Mononuclear cell (primary cell): ENCODE data around the gene ANAPC2. TPM values are rescaled to one million over a fixed set of nuclear protein-coding genes. Genes with fewer than 3 reads are reported as not detected.

Source experiments
- H3K27me3 ChIP-seq: 2 replicates; pipeline ENCODE4 v1.6.0; 2011; ENCODE audit warnings: low read length, control low read depth; ENCODE audit not compliant: insufficient read depth
- H3K4me1 ChIP-seq: 2 replicates; pipeline ENCODE4 v1.5.1; 2011; ENCODE audit warnings: mild to moderate bottlenecking, low read length, control low read depth; ENCODE audit not compliant: insufficient read depth
- H3K4me3 ChIP-seq: 2 replicates; pipeline ENCODE4 v1.5.1; 2011; ENCODE audit warnings: mild to moderate bottlenecking, low read length, moderate library complexity
- H3K9me3 ChIP-seq: 2 replicates; pipeline ENCODE4 v1.5.1; 2011; ENCODE audit warnings: low read depth, mild to moderate bottlenecking, control low read depth, low read length
- total RNA-seq: library from RNA; depleted of rRNA; stranded (reverse); fragments of >200 nt; gene quantifications from one replicate; pipeline ENCODE4 v1.2.3, GENCODE V29; 2012

The ANAPC2 gene
- total RNA-seq, 1 donor = 36.7 TPM

DNA sequence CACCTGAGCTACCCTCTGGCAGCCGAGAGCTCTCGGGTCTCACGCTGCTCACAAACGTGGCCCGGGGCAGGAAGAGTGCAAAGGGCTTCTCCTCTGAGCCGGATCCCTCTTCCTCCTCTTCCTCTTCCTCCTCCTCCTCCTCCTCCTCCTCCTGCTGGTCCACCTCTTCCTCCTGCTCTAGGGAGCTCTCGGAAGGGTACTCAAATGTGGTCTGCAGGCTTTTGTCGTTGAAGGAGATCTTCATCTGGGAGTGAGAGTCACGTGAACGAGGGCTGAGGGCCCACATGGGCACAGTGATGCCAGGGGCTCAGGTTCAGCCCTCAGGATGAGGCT is 4.1 kb upstream of the ANAPC2 start:
- Histone ChIP-seq H3K4me1 (peaks cover 21% of the 10 kb centered on the region), H3K9me3 (no peaks in the 10 kb centered on the region), H3K4me3 (no peak overlapping the region), H3K27me3 (no peaks in the 10 kb centered on the region)

DNA sequence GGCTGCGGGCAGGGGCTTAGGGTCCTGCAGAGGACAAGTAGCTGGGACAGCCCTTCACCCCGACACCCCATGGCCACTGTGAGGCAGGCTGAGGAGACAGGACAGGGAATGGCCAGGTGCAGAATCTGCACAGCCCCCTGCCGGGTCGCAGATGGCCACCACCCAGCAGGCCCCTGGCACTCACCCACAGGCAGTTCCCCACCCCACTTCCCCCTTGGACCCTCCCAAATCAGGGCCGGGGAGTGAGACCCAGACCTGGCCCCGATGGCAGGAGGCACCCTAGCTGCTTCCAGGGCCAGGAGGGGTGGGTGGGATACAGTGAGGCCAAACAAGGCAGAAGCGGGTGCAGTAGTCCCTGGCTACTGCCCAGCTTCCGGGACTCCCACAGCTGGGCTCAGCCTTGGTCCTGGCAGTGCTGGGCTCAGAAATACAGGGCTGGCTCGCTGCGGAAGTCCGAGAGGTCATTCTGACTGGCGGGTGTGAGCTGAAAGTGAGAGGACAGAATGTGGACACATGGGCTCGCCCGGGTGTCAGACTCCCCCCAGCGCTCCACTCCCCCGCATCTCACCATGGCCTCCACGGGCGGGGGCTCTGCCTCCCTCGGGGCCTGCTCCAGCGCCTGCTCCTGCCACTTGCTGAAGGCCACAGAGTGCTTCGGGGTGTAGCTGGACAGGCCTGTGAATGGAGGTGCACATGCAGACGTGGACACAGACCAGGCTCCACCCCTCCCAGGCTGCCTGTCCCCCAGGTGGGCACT is 3.5 kb upstream of the ANAPC2 start:
- Histone ChIP-seq H3K4me3 (no peak overlapping the region), H3K4me1 (peaks cover 26% of the 10 kb centered on the region), H3K9me3 (no peaks in the 10 kb centered on the region), H3K27me3 (no peaks in the 10 kb centered on the region)

DNA sequence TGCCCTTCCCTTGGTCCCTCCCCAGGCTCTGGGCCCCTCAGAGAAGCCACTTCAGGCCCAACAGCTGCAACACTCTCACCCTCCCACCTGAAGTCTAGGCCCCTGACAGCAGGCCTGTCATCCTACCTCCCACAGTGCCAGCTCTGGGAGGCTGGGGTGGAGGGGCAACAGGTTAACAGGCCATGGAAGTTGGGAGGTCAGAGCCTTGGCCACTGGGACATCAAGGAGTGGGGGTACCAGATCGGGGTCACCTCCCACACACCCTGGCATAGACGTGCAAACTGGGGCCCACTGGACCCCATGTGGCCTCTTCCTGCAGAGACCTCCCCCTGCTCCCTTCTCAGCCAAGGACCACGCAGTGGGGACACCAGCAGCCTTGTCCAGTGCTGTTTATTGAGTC is 2.9 kb upstream of the ANAPC2 start:
- Histone ChIP-seq H3K4me3 (no peak overlapping the region), H3K9me3 (no peaks in the 10 kb centered on the region), H3K27me3 (no peaks in the 10 kb centered on the region), H3K4me1 (peaks cover 33% of the 10 kb centered on the region)

DNA sequence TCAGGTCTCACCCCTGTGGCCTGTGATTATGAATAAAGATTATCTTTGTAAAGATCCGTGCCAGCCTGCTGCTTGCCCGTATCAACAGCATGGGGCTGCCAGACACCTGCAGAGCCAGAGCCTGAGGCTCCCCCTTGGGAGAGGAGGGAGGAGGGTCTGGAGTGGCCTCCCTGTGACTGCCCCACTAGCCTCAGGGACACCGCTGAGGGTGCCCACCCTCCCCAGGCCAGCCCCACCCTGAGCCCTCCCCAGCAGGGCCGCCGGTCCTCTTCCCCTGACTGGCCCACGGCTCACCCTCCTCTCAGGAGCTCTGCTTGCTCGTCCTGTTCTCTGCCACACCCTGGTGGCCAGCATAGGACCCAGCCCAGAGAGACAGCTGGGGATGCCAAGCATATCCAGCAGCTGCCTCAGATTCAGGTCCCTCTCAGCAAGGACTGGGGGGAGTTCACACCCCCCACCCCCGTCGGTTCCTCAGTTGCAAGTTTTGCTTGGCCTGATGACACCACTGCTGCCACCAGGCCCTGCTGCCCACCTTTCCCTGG is 2.0 kb upstream of the ANAPC2 start:
- peaks cover 38% of the 10 kb centered on the region for H3K4me1 ChIP-seq
- H3K9me3 ChIP-seq = no peaks in the 10 kb centered on the region
- H3K27me3 ChIP-seq = no peaks in the 10 kb centered on the region
- H3K4me3 ChIP-seq = no peak overlapping the region

DNA sequence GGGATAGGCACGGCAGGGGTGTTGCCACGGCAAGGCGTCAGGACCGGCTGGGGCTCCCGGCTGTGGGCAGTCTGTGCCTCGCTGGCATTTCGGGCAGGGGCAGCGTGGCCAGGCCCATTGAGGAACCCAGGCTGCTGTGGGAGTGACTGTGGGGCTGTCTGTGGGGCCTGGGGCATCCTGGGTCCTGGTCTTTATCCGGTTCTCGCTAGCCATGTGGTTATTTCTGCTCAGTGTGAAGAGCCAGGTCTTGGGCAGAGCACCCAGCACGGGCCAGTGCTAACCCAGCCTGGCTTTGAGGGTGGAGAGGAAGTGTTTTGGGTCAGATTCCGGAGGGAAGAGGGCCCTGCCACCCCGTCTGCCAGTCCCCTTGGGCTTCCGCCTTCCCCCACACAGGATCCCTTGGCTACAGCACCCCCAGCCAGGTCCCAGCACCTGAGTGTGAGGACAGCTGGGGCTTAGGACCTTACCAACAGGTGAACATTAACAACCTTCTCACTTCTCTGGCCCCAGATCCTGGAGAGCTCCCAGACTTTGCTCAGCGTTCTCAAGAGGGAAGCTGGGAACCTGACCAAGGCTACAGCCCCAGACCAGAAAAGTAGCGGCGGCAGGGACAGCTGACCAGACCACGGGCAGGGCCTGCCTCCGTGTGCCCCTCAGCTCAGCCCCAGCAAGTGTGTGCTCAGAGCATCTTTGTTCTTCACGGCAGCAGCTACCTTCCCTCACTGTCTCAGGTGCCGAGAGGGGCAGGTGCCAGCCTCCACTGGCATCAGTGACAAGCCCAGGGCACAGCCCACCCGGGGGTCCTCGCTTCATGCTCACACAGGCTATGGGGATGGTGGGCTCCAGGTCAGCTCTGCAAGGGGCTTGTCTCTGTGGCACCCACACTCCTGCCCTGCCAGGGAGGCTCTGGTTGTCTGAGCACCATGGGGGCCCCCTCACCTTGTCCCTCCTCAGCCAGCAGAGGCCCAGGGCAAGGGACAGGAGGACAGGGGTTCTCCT is 1.2 kb upstream of the ANAPC2 start:
- Histone ChIP-seq H3K27me3 (no peaks in the 10 kb centered on the region), H3K4me3 (peak overlapping the region; percentile 94), H3K4me1 (peaks cover 38% of the 10 kb centered on the region), H3K9me3 (no peaks in the 10 kb centered on the region)

DNA sequence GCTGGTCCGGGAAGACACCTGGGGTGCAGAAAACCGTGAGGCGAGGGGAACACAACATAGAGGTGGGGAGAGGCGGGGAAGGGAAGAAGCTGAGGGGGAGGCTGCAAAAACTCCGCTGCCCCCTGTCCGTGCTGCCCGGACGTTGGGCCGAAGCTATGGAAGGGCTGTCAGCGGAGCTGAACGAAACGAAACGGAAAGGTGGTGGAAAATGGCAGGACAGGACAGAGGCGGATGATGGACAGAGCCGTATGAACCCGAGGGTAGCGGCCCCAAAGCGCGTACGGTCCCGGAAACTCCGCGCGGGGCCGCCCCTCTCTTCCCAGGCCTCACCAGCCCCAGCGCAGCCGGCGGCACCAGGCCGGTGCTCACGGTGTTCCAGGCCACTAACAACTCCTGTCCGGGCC is 272 bp downstream of the ANAPC2 start:
- H3K27me3 ChIP-seq = no peaks in the 10 kb centered on the region
- no peaks in the 10 kb centered on the region for H3K9me3 ChIP-seq
- peaks cover 38% of the 10 kb centered on the region for H3K4me1 ChIP-seq

DNA sequence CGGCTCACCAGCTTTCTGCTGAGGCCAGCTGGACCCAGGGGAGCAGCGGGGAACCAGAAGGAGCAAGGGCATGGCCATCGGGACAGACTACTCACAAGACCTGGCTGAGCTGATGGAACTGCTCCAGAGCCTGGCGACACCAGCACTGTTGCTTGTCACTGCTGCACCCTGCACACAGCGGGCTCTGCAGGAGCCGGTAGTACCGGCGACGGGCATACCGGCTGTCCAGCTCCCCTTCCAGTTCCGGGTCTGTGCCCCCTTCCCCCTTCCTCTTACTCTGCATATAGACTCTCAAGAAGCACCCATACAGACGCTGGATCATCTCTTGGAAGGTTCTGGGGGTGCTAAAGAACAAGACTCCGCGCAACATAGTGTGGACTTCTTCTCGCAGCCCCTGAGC is 974 bp downstream of the ANAPC2 start:
- H3K4me3 ChIP-seq = peak overlapping the region; percentile 94
- no peaks in the 10 kb centered on the region for H3K9me3 ChIP-seq
- peaks cover 38% of the 10 kb centered on the region for H3K4me1 ChIP-seq
- no peaks in the 10 kb centered on the region for H3K27me3 ChIP-seq

More for the DNA sequence above, 272 bp downstream of the ANAPC2 start:
- peak overlapping the region; percentile 94 for H3K4me3 ChIP-seq

DNA sequence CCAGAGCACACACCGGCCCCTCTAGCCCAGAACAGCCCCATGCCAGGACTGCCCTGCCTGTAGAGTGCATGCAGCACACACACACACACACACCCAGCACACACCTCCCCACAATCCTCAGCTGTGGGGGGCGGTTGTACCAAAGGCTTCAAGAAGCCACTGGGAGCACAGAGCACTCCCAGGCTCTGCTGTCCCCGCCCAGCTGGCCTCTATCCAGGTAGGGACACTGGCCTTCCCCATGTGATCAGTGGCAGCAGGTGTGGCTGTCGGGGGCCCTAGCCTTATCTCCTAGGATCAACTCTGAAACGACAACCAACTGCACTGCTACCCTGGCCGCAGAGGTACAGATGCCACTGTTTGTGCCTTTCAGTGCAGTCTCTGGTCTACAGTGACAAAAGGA is 2.0 kb downstream of the ANAPC2 start:
- Histone ChIP-seq H3K4me1 (peaks cover 38% of the 10 kb centered on the region), H3K4me3 (no peak overlapping the region), H3K9me3 (no peaks in the 10 kb centered on the region), H3K27me3 (no peaks in the 10 kb centered on the region)

DNA sequence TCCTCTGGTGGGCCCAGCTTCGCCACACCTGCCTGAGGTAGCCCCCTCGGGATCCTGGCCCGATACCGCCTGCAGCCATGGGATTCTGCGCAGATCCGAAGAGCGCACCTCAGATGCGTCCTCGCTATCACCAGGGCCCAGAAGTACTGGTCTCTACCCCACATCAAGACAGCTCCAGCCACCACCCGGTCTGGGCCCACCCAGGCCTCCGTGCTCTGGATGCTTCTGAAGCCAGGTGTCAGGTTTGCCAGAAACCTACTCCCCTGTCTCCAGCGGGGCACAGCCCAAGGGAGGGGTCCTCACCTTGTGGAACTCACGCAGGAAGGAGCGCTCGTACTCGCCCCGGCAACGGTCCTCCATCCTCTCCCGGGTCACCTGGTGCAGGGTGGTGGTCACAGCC is 2.4 kb downstream of the ANAPC2 start:
- H3K27me3 ChIP-seq = no peaks in the 10 kb centered on the region
- H3K9me3 ChIP-seq = no peaks in the 10 kb centered on the region

DNA sequence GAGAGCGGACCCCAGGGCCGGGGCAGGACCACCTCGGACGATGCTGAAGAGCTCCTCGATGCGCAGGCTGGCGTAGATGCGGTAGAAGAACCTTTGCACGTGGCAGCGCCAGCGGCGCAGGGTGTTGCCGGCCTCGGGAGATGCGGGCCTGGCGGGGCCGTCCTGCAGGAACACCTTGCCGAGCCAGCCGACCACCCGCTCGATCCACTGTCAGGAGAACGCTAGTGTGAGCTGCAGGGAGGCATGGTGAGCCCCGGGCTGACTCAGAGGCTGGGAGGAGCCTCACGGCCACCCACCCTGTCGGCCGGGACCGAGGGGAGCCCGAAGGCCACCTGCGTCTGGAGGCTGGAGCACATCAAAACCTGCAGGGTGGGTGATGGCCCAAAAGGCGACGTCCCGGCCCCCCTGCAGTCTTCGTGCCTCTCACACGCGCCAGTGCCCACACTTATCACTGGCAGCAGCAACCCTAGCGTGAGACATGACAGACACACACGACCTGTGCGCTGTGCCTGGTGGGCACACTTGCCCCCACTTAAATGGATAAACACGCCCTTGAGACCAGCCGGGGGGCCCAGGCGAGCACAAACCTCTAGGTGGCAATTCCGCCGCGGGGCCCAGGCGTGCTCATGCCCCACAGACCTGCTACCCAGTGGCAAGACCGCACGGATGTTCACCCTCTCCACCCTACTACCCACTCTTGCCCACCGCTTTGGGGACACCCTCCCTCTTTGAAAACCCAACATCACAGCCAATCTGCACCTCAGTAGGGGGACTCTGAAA is 3.3 kb downstream of the ANAPC2 start:
- no peaks in the 10 kb centered on the region for H3K27me3 ChIP-seq
- peaks cover 36% of the 10 kb centered on the region for H3K4me1 ChIP-seq
- no peaks in the 10 kb centered on the region for H3K9me3 ChIP-seq
- no peak overlapping the region for H3K4me3 ChIP-seq

More for the DNA sequence above, 2.4 kb downstream of the ANAPC2 start:
- Histone ChIP-seq H3K4me3 (no peak overlapping the region), H3K4me1 (peaks cover 38% of the 10 kb centered on the region)

DNA sequence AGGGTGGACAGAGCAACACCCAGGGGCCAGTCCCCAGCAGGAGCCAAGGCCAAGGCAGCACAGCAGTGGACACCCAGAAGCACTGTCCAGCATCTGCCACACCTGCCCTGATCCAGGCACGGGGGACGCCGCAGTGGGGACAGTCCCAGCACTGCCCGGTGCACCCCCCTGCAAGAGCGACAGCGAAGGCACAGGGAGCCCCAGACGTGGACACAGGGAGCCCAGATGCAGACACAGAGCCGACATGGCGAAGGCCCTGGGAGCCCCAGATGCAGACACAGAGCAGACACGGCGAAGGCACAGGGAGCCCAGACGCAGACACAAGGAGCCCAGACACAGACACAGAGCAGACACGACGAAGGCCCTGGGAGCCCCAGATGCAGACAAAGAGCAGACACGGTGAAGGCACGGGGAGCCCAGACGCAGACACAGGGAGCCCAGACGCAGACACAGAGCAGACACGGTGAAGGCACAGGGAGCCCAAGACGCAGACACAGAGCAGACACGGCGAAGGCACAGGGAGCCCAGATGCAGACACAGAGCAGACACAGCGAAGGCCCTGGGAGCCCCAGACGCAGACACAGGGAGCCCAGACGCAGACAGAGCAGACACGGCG is 4.3 kb downstream of the ANAPC2 start:
- H3K27me3 ChIP-seq = no peaks in the 10 kb centered on the region
- no peaks in the 10 kb centered on the region for H3K9me3 ChIP-seq
- peaks cover 26% of the 10 kb centered on the region for H3K4me1 ChIP-seq
- H3K4me3 ChIP-seq = no peak overlapping the region

DNA sequence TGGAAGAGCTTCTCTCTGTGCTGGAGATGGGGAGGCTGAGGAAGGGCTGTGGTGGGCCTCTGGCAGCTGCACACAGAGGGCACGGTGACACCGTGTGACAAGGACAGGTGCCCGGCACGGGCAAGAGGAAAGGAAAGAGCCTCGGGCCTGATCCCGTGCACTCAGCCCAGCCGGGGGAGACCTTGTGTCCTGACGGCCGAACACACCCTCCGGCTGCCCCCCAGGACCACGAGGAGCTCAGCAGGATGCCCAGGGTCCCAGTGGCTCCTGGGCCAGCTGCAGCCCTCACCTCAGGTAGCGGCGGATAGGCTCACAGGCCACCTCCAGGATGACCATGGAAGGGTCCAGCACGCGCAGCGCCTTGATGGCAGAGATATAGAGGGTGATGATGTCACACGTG is 5.5 kb downstream of the ANAPC2 start:
- Histone ChIP-seq H3K27me3 (no peaks in the 10 kb centered on the region), H3K4me1 (peaks cover 21% of the 10 kb centered on the region), H3K9me3 (no peaks in the 10 kb centered on the region), H3K4me3 (no peak overlapping the region)

DNA sequence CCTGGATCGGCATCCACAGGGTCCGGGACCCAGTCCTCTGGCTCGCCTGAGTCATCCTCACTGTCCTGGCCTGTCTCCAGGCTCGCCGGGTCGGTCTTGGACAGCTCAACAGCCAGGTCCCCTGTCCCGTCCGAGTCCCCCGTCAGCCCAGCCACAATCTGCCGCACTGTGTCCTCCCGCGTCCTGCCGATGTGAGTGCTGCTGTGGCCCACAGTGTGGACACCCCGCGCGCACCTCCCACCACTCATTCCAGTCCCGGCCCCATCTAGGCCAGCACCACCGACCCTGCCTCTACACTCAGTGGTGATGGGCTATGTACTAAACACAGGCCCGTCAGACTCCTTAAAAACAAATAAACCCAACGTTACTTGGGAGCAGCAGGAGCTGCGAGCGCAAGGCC is 6.7 kb downstream of the ANAPC2 start:
- peaks cover 10% of the 10 kb centered on the region for H3K4me1 ChIP-seq

DNA sequence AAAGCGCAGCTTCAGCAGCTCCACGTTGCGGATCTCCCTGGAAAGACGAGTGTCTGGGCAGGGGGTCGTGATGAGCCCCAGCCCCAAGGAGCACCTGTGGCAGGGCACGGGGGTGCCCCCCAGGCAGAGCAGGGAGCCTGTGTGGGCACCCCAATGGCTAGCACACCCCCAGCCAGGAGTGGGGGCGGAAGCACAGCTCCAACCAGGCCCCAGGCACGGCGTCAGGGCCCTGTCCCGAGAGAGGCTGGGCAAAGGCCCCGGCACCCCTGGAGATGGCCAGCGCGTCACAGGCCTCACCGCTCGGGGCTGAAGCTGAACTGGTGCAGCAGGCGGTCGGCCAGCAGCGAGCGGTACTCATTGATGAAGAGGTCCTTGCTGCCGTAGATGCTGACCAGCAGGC is 7.9 kb downstream of the ANAPC2 start:
- Histone ChIP-seq H3K4me1 (no peaks in the 10 kb centered on the region), H3K27me3 (no peaks in the 10 kb centered on the region), H3K9me3 (no peaks in the 10 kb centered on the region), H3K4me3 (no peak overlapping the region)

More for the DNA sequence above, 6.7 kb downstream of the ANAPC2 start:
- Histone ChIP-seq H3K27me3 (no peaks in the 10 kb centered on the region), H3K9me3 (no peaks in the 10 kb centered on the region), H3K4me3 (no peak overlapping the region)
